Stimulated activated CD8-positive, alpha-beta memory T cell treated with anti-CD3 and anti-CD28 coated beads, Interleukin-7, amount 100 ng/mL, for 4 hours (primary cell): ENCODE data around the gene MOCOS.
"Not testable (repeated sequence)": the region's sequence is repeated elsewhere in the genome, so short reads cannot be mapped to it uniquely, and the experiment has no call there.

Source experiments
- DNase-seq, 2 donors: peaks; one replicate each; pipeline ENCODE4 v3.0.0-alpha.2; 2020; ENCODE audit warnings: low read depth in 2 of 2

Gene MOCOS

GRCh38 chr18:36200354-36200771 is 13.1 kb downstream of the MOCOS start:
- DNase-seq, result no peak

- no peak for DNase-seq
Observed at GRCh38 chr18:36201765-36202164, 14.5 kb downstream of the MOCOS start.

GRCh38 chr18:36203360-36203895 is 16.1 kb downstream of the MOCOS start:
- DNase-seq, result no peak

- DNase-seq, result no peak
Observed at GRCh38 chr18:36205166-36205565, 17.9 kb downstream of the MOCOS start.

- no peak for DNase-seq
Observed at GRCh38 chr18:36207303-36207702, 20.0 kb downstream of the MOCOS start.

- not testable (repeated sequence) for DNase-seq
Observed at GRCh38 chr18:36207969-36208368, 20.7 kb downstream of the MOCOS start.

GRCh38 chr18:36211612-36212065 is 24.3 kb downstream of the MOCOS start:
- DNase-seq, result no peak

GRCh38 chr18:36212301-36213171 is 25.2 kb downstream of the MOCOS start:
- DNase-seq, result no peak

- no peak for DNase-seq
Observed at GRCh38 chr18:36214811-36215210, 27.5 kb downstream of the MOCOS start.

GRCh38 chr18:36215577-36215976 is 28.3 kb downstream of the MOCOS start:
- no peak for DNase-seq

GRCh38 chr18:36217348-36217747 is 30.1 kb downstream of the MOCOS start:
- no peak for DNase-seq

GRCh38 chr18:36229188-36229587 is 41.9 kb downstream of the MOCOS start:
- no peak for DNase-seq

- not testable (repeated sequence) for DNase-seq
Observed at GRCh38 chr18:36240510-36240909, 53.2 kb downstream of the MOCOS start.

GRCh38 chr18:36241831-36242230 is 54.5 kb downstream of the MOCOS start:
- DNase-seq, result no peak

- DNase-seq, result no peak
Observed at GRCh38 chr18:36247036-36247435, 59.7 kb downstream of the MOCOS start.

- no peak for DNase-seq
Observed at GRCh38 chr18:36249392-36249791, 62.1 kb downstream of the MOCOS start.

GRCh38 chr18:36250827-36251226 is 63.5 kb downstream of the MOCOS start:
- DNase-seq, result no peak

GRCh38 chr18:36255072-36255698 is 67.9 kb downstream of the MOCOS start:
- DNase-seq, result no peak

- DNase-seq, result no peak
Observed at GRCh38 chr18:36256094-36256493, 68.8 kb downstream of the MOCOS start.

GRCh38 chr18:36262971-36263370 is 75.7 kb downstream of the MOCOS start:
- no peak for DNase-seq

- no peak for DNase-seq
Observed at GRCh38 chr18:36264283-36264682, 77.0 kb downstream of the MOCOS start.

GRCh38 chr18:36265015-36265414 is 77.7 kb downstream of the MOCOS start:
- DNase-seq, result no peak

- no peak for DNase-seq
Observed at GRCh38 chr18:36269157-36269556, 81.9 kb downstream of the MOCOS start.
